ENCODE data around the gene SLC25A24. TPM values are rescaled to one million over a fixed set of nuclear protein-coding genes. Genes with fewer than 3 reads are reported as not detected.
"Not testable (repeated sequence)": the region's sequence is repeated elsewhere in the genome, so short reads cannot be mapped to it uniquely, and the experiment has no call there.

SLC25A24 gene
- total and polyA plus RNA-seq, 10 of the 15 experiments (the other 5 are each of a cell fraction or from before 2014, with no cell fraction given): 4.0 to 20.6 (median 14.2) TPM

DNA sequence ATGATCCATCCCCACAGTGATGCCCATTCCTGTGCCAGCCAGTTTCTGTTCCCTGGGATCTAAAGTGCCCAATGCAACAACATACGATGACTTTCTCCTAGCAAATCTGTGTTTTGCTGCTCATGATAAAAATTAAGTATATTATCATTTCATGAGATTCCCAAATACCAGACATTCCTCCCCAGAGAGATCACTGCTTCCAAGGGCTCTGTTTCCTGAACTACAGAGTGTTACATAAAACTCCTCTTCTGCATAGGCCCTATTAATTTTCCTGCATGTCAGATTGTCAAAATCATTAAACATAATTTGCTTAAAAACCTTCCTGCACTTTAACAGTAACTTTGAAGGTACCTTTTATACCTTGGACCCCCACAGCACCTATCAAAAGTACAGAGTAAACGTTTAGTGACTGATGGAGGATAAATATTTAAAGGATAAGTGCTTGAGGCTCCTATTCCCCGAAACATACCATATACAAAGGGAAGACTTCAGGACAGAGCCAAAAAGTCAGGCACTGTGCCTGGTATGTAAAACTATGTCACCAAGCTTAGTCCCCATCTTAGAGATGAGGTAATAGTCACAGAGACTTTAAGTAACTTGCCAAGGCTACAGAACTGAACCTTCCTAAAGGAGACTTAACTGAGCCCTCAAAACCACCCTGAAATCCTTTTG lies 50.2 kb downstream of the SLC25A24 start:
- DNase-seq (ENCODE audit: low read depth, low spot score) (no peak), ATAC-seq (no peak), FAIRE-seq (no peak)
- Histone ChIP-seq H3K36me3 (ENCODE audit: control insufficient read depth in 2 of 2, insufficient read depth in 2 of 2, low read length in 1 of 2) (no peaks in the 10 kb centered on the region), H3K79me2 (ENCODE audit: control insufficient read depth, insufficient read depth, low read length) (no peaks in the 10 kb centered on the region), H3K4me2 (ENCODE audit: control insufficient read depth, insufficient read depth) (no peak overlapping the region), H3K9ac (ENCODE audit: control insufficient read depth, insufficient read depth, low read length) (no peak overlapping the region), H3K9me3 (replicated peaks; ENCODE audit: control insufficient read depth, insufficient read depth, low read length) (no peaks in the 10 kb centered on the region), H3K4me1 (ENCODE audit: control insufficient read depth, insufficient read depth, low read length) (no peaks in the 10 kb centered on the region), H2AFZ (ENCODE audit: control insufficient read depth, low read depth, low read length) (no peak overlapping the region), H3K27ac (ENCODE audit: control insufficient read depth, insufficient read depth) (no peak overlapping the region), H3K4me3 (no peak overlapping the region), H3K27me3 (replicated peaks in 1 of 2; ENCODE audit: control insufficient read depth in 2 of 2, insufficient read depth in 2 of 2, low read length in 1 of 2) (no peaks in the 10 kb centered on the region), H4K20me1 (ENCODE audit: control insufficient read depth, insufficient read depth) (no peaks in the 10 kb centered on the region)
- ChIA-PET POLR2A (interaction anchor here (0.6 kb wide), 1 partner anchor 403 kb away, joined by 4 read pairs; no protein-coding TSS in a partner anchor), CTCF (no interaction called here), RAD21 (ENCODE audit: unreplicated experiment) (no interaction called here), SMC1A (ENCODE audit: uncharacterized antibody, unreplicated experiment) (no interaction called here)
- BruUV-seq (replicated peaks): no TSS peak
- in situ Hi-C loops (cut with MboI) (no loop called here), intact Hi-C loops (cut with micrococcal nuclease; ENCODE audit: unreplicated experiment) (no loop called here)
- TF ChIP-seq SMAD1 (IDR thresholded peaks at IDR 0.05; ENCODE audit: low read depth, partially characterized antibody) (no peak), ETV6 (conservative IDR thresholded peaks at IDR 0.05 in 1 of 2, IDR thresholded peaks at IDR 0.05 in 1 of 2; ENCODE audit: borderline replicate concordance in 1 of 2, low read depth in 1 of 2) (no peak), RB1 (IDR thresholded peaks at IDR 0.05; ENCODE audit: borderline replicate concordance) (no peak), SUPT20H (IDR thresholded peaks at IDR 0.05; ENCODE audit: borderline replicate concordance, control insufficient read depth, low read depth, low read length) (no peak)
- WGBS (ENCODE audit: insufficient coverage, insufficient replicate concordance, low lambda C conversion rate, missing lambda C conversion rate): 33% methylated on average over 3 of the region's 3 CpGs

GRCh38 chr1:108144569-108144968 lies 55.6 kb downstream of the SLC25A24 start:
- SMC1A ChIA-PET (ENCODE audit: uncharacterized antibody, unreplicated experiment); H3K79me2 ChIP-seq (ENCODE audit: control insufficient read depth, insufficient read depth, low read length); in situ Hi-C loops (cut with MboI); FAIRE-seq; ATAC-seq; H4K20me1 ChIP-seq (ENCODE audit: control insufficient read depth, insufficient read depth); H3K9ac ChIP-seq (ENCODE audit: control insufficient read depth, insufficient read depth, low read length); H3K4me1 ChIP-seq (ENCODE audit: control insufficient read depth, insufficient read depth, low read length); H3K9me3 ChIP-seq (replicated peaks; ENCODE audit: control insufficient read depth, insufficient read depth, low read length); RAD21 ChIA-PET (ENCODE audit: unreplicated experiment); H3K4me3 ChIP-seq; DNase-seq (ENCODE audit: low read depth, low spot score); POLR2A ChIA-PET; H2AFZ ChIP-seq (ENCODE audit: control insufficient read depth, low read depth, low read length); H3K27me3 ChIP-seq (replicated peaks in 1 of 2; ENCODE audit: control insufficient read depth in 2 of 2, insufficient read depth in 2 of 2, low read length in 1 of 2); H3K27ac ChIP-seq (ENCODE audit: control insufficient read depth, insufficient read depth); H3K36me3 ChIP-seq (ENCODE audit: control insufficient read depth in 2 of 2, insufficient read depth in 2 of 2, low read length in 1 of 2); BruUV-seq (replicated peaks); H3K4me2 ChIP-seq (ENCODE audit: control insufficient read depth, insufficient read depth): not testable (repeated sequence)
- intact Hi-C loops (cut with micrococcal nuclease; ENCODE audit: unreplicated experiment): loop anchor here (5.0 kb wide), 1 partner anchor 48 kb away; no protein-coding TSS in a partner anchor
- WGBS (ENCODE audit: insufficient coverage, insufficient replicate concordance, low lambda C conversion rate, missing lambda C conversion rate): 40% methylated on average over 1 of the region's 1 CpG
- CTCF ChIA-PET: interaction anchor here (1.5 kb wide), 1 partner anchor 18 kb away, joined by 4 read pairs; no protein-coding TSS in a partner anchor
